GM18870 (cell line): ENCODE results near the gene SNAI1.
"Not testable (repeated sequence)": the region's sequence is repeated elsewhere in the genome, so short reads cannot be mapped to it uniquely, and the experiment has no call there.

Experiments
- ATAC-seq: cut with Tn5 transposase; IDR thresholded peaks from one replicate; pipeline ENCODE4 v1.9.1; 2021; ENCODE audit warnings: moderate library complexity; ENCODE audit not compliant: unreplicated experiment

Gene SNAI1

GRCh38 chr20:49982346-49983122 lies at the start of gene SNAI1:
Gene SNAI1, plus strand, starts transcription at chr20:49982980. Its CDS starts 80 bp downstream, at chr20:49983060.
- ATAC-seq, result no peak

- no peak for ATAC-seq
Observed at GRCh38 chr20:49935746-49936152, 47.0 kb upstream of the SNAI1 start.

GRCh38 chr20:49936153-49937026 lies 46.4 kb upstream of the SNAI1 start, which contains the start of gene RNF114:
Gene RNF114, plus strand, starts transcription at chr20:49936397. Its CDS starts 16 bp downstream, at chr20:49936413.
- ATAC-seq, result peak; percentile 40

- ATAC-seq, result no peak
Observed at GRCh38 chr20:49937027-49937929, 45.5 kb upstream of the SNAI1 start.

GRCh38 chr20:49938173-49939163 lies 44.3 kb upstream of the SNAI1 start:
- no peak for ATAC-seq

- ATAC-seq, result no peak
Observed at GRCh38 chr20:49941456-49941855, 41.3 kb upstream of the SNAI1 start.

GRCh38 chr20:49942303-49942702 lies 40.5 kb upstream of the SNAI1 start:
- no peak for ATAC-seq

- ATAC-seq, result no peak
Observed at GRCh38 chr20:49942942-49943341, 39.8 kb upstream of the SNAI1 start.

- no peak for ATAC-seq
Observed at GRCh38 chr20:49945306-49945700, 37.5 kb upstream of the SNAI1 start.

- ATAC-seq, result no peak
Observed at GRCh38 chr20:49945701-49946477, 36.9 kb upstream of the SNAI1 start.

GRCh38 chr20:49948178-49948577 lies 34.6 kb upstream of the SNAI1 start:
- no peak for ATAC-seq

- ATAC-seq, result no peak
Observed at GRCh38 chr20:49948809-49949507, 33.8 kb upstream of the SNAI1 start.

GRCh38 chr20:49951151-49951550 lies 31.6 kb upstream of the SNAI1 start:
- no peak for ATAC-seq

- ATAC-seq, result no peak
Observed at GRCh38 chr20:49955167-49955566, 27.6 kb upstream of the SNAI1 start.

- not testable (repeated sequence) for ATAC-seq
Observed at GRCh38 chr20:49955830-49956396, 26.9 kb upstream of the SNAI1 start.

- ATAC-seq, result no peak
Observed at GRCh38 chr20:49956689-49957088, 26.1 kb upstream of the SNAI1 start.

GRCh38 chr20:49957089-49957938 lies 25.5 kb upstream of the SNAI1 start:
- ATAC-seq, result not testable (repeated sequence)
